HCT116 (cell line): ENCODE results near the gene ITK. TPM values are rescaled to one million over a fixed set of nuclear protein-coding genes. Genes with fewer than 3 reads are reported as not detected.

Experiments
- ATAC-seq: fragments of 200-7000 bp; cut with Tn5 transposase; 2 replicates; pipeline ENCODE4 v1.9.1; 2020; ENCODE audit warnings: mild to moderate bottlenecking, moderate library complexity
- BruUV-seq: library from RNA; stranded (reverse); fragments of 400-500 nt; replicated peaks from 2 replicates; lab custom pipeline; 2021; lab: Mats Ljungman, UMichigan
- CTCF ChIA-PET: fragments of 300-600 bp; sonication (Branson Sonifier 250); formaldehyde crosslinking; loops from one replicate; lab custom pipeline; 2021; ENCODE audit warnings: antibody characterized with exemption; lab: Charles Lee
- POLR2A ChIA-PET: fragments of 300-600, 350-600 bp; sonication (Branson Sonifier 250); formaldehyde crosslinking; loops from one replicate; lab custom pipeline; 2021; ENCODE audit warnings: antibody characterized with exemption; lab: Charles Lee
- RAD21 ChIA-PET, 2 experiments: fragments of 300-600 bp; sonication (Branson Sonifier 250); formaldehyde crosslinking; loops; one replicate each; lab custom pipeline; 2023; ENCODE audit warnings: low total read pairs in 2 of 2; ENCODE audit not compliant: uncharacterized antibody in 2 of 2, unreplicated experiment in 2 of 2, low non-redundant PET in 1 of 2; lab: Charles Lee
- DNase-seq: peaks from one replicate; pipeline ENCODE4 v3.0.0-alpha.2; 2010; ENCODE audit warnings: low read depth, low spot score
- H2AFZ ChIP-seq: fragments of 200-600 bp; shearing (Covaris generic), sonication (generic); 2 replicates; pipeline ENCODE4 v1.6.1; 2017; ENCODE audit warnings: low read depth, mixed run types, mixed read lengths, antibody characterized with exemption, low read length; ENCODE audit not compliant: poor library complexity, severe bottlenecking
- H3K27ac ChIP-seq: 2 replicates; pipeline ENCODE4 v1.5.1; 2012; ENCODE audit warnings: low read depth, low read length
- H3K27me3 ChIP-seq: fragments of 200-600 bp; sonication (generic); 2 replicates; pipeline ENCODE4 v1.6.1; 2016; ENCODE audit warnings: mixed run types, low read length, mixed read lengths; ENCODE audit not compliant: insufficient read depth
- H3K36me3 ChIP-seq, 2 experiments: fragments of 200-500 bp in 1 of 2; fragments of 200-600 bp in 1 of 2; sonication (Bioruptor generic) in 1 of 2; sonication (generic) in 1 of 2; 2 replicates each; pipeline versions ENCODE4 v1.5.1 to v1.6.1; 2014 to 2016; ENCODE audit warnings: low read length in 2 of 2, inconsistent platforms in 1 of 2, mixed read lengths in 1 of 2, mixed run types in 1 of 2; ENCODE audit not compliant: insufficient read depth in 2 of 2, control insufficient read depth in 1 of 2
- H3K4me1 ChIP-seq, 2 experiments: fragments of 200-600 bp in 1 of 2; sonication (generic) in 1 of 2; 2 replicates each; pipeline versions ENCODE4 v1.5.1 to v1.6.1; 2012 to 2017; ENCODE audit warnings: low read length in 2 of 2, inconsistent platforms in 1 of 2, mild to moderate bottlenecking in 1 of 2, mixed read lengths in 1 of 2, mixed run types in 1 of 2, moderate library complexity in 1 of 2; ENCODE audit not compliant: insufficient read depth in 2 of 2, control insufficient read depth in 1 of 2
- H3K4me2 ChIP-seq: fragments of 200-600 bp; sonication (generic); 2 replicates; pipeline ENCODE4 v1.6.1; 2017; ENCODE audit warnings: mixed run types, low read length, mixed read lengths
- H3K4me3 ChIP-seq, 2 experiments: fragments of 200-600 bp in 1 of 2; sonication (generic) in 1 of 2; replicated peaks in 1 of 2; 2 replicates each; pipeline ENCODE4 v1.5.1; 2011 to 2016; ENCODE audit warnings: low read length in 2 of 2, control low read depth in 1 of 2, low read depth in 1 of 2, mild to moderate bottlenecking in 1 of 2, mixed read lengths in 1 of 2, mixed run types in 1 of 2
- H3K79me2 ChIP-seq: fragments of 200-600 bp; sonication (generic); 2 replicates; pipeline ENCODE4 v1.6.1; 2017; ENCODE audit warnings: mild to moderate bottlenecking, mixed run types, low read length, moderate library complexity, mixed read lengths; ENCODE audit not compliant: insufficient read depth
- H3K9ac ChIP-seq: fragments of 200-600 bp; sonication (generic); 2 replicates; pipeline ENCODE4 v1.6.1; 2016; ENCODE audit warnings: low read length, mixed read lengths
- H3K9me2 ChIP-seq: fragments of 200-600 bp; sonication (generic), shearing (Covaris generic); 2 replicates; pipeline ENCODE4 v1.6.1; 2017; ENCODE audit warnings: mixed run types, mild to moderate bottlenecking, moderate library complexity; ENCODE audit not compliant: insufficient read depth
- H3K9me3 ChIP-seq, 2 experiments: fragments of 200-500 bp in 1 of 2; fragments of 200-600 bp in 1 of 2; sonication (Bioruptor generic) in 1 of 2; sonication (generic) in 1 of 2; 2 replicates each; pipeline ENCODE4 v1.6.1; 2014 to 2017; ENCODE audit warnings: low read length in 2 of 2, mixed read lengths in 2 of 2, inconsistent platforms in 1 of 2, low read depth in 1 of 2, mild to moderate bottlenecking in 1 of 2, mixed run types in 1 of 2, moderate library complexity in 1 of 2; ENCODE audit not compliant: control insufficient read depth in 1 of 2, insufficient read depth in 1 of 2
- H4K20me1 ChIP-seq: fragments of 200-600 bp; sonication (generic), shearing (Covaris generic); 2 replicates; pipeline ENCODE4 v1.6.1; 2017; ENCODE audit warnings: mixed run types, mild to moderate bottlenecking, moderate library complexity; ENCODE audit not compliant: insufficient read depth
- CBX3 ChIP-seq: IDR thresholded peaks from 2 replicates; pipeline ENCODE4 v1.6.1; 2012; ENCODE audit warnings: low read depth
- CEBPB ChIP-seq: IDR thresholded peaks from 2 replicates; pipeline ENCODE4 v1.6.1; 2012; ENCODE audit warnings: low read depth
- CTCF ChIP-seq, 3 experiments: fragments of 200-600 bp in 1 of 3; sonication (generic) in 1 of 3; IDR thresholded peaks in 2 of 3; conservative IDR thresholded peaks in 1 of 3; 2 replicates each; pipeline ENCODE4 v1.5.1; 2012 to 2017; ENCODE audit warnings: low read depth in 2 of 3, low read length in 2 of 3, antibody characterized with exemption in 1 of 3, borderline replicate concordance in 1 of 3, control low read depth in 1 of 3, mild to moderate bottlenecking in 1 of 3, mixed read lengths in 1 of 3, mixed run types in 1 of 3, moderate library complexity in 1 of 3; ENCODE audit not compliant: insufficient read depth in 1 of 3
- ELF1 ChIP-seq: IDR thresholded peaks from 2 replicates; pipeline ENCODE4 v1.6.1; 2012; ENCODE audit warnings: low read depth, borderline replicate concordance
- EZH2 ChIP-seq: fragments of 200-600 bp; sonication (generic); IDR thresholded peaks from 2 replicates; pipeline ENCODE4 v1.6.1; 2017; ENCODE audit warnings: antibody characterized with exemption, mixed run types
- EZH2phosphoT487 ChIP-seq: fragments of 200-600 bp; IDR thresholded peaks from 2 replicates; pipeline ENCODE4 v1.6.1; 2018; ENCODE audit warnings: antibody characterized with exemption, borderline replicate concordance
- JUND ChIP-seq: IDR thresholded peaks from 2 replicates; pipeline ENCODE4 v1.6.1; 2012
- MAX ChIP-seq: IDR thresholded peaks from 2 replicates; pipeline ENCODE4 v1.6.1; 2012
- POLR2A ChIP-seq: IDR thresholded peaks from 2 replicates; pipeline ENCODE4 v1.7.0; 2011; ENCODE audit warnings: borderline replicate concordance; ENCODE audit not compliant: insufficient read depth, insufficient read length; ENCODE audit errors: extremely low read depth
- POLR2AphosphoS5 ChIP-seq: IDR thresholded peaks from 2 replicates; pipeline ENCODE4 v1.6.1; 2011; ENCODE audit warnings: mild to moderate bottlenecking, low read depth, low read length, moderate library complexity
- RAD21 ChIP-seq: IDR thresholded peaks from 2 replicates; pipeline ENCODE4 v1.6.1; 2012; ENCODE audit warnings: low read depth, mild to moderate bottlenecking
- REST ChIP-seq: IDR thresholded peaks from 2 replicates; pipeline ENCODE4 v1.6.1; 2012; ENCODE audit warnings: low read depth
- SIN3A ChIP-seq: IDR thresholded peaks from 2 replicates; pipeline ENCODE4 v1.6.1; 2012; ENCODE audit warnings: low read depth
- TCF7L2 ChIP-seq: IDR thresholded peaks from 2 replicates; pipeline ENCODE4 v1.7.0; 2011; ENCODE audit warnings: borderline replicate concordance, inconsistent platforms; ENCODE audit not compliant: insufficient read depth, insufficient read length; ENCODE audit errors: extremely low read depth
- YY1 ChIP-seq: IDR thresholded peaks from 2 replicates; pipeline ENCODE4 v1.6.1; 2011; ENCODE audit warnings: low read length, low read depth, moderate library complexity, mild to moderate bottlenecking; ENCODE audit not compliant: insufficient replicate concordance; ENCODE audit errors: extremely low read depth
- ZBTB33 ChIP-seq: IDR thresholded peaks from 2 replicates; pipeline ENCODE4 v1.6.1; 2011; ENCODE audit warnings: mild to moderate bottlenecking, low read length, moderate library complexity; ENCODE audit not compliant: insufficient replicate concordance; ENCODE audit errors: extremely low read depth
- ZFX ChIP-seq: fragments of 450-650 bp; IDR thresholded peaks from 2 replicates; pipeline ENCODE4 v1.6.1; 2017
- intact Hi-C: fragments of 100-400 bp; cut with micrococcal nuclease; formaldehyde crosslinking; loops from 2 replicates; pipeline ENCODE4 v1.10.0; 2022
- total RNA-seq: library from RNA; stranded (reverse); gene quantifications from one replicate; pipeline ENCODE4 v1.2.1, GENCODE V29; 2021; ENCODE audit not compliant: unreplicated experiment
- TF ChIP-seq, protein P1 (sequence below): IDR thresholded peaks from 2 replicates; pipeline ENCODE4 v1.6.1; 2012

Gene ITK
- total RNA-seq, 1 experiment from 2014 or later: 0.37 TPM

DNA sequence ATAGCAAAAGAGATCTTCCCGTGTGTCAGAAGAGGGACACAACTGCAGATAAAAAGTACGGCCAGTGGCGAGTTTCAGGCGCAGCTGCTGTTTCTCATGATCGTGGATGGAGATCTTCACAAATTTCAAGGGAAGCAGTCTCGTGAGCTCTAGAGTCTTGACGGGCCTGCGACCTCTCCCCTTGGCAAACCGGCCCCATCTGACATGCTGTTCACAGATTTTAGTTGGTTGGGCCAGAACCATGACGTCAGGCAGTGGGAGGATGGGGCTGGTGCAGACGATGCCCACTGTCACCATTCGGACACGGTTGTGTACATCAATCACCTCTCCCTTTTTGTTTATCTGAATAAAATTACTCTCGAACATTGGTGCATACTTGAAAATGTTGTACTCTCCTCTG lies 15.0 kb upstream of the ITK start:
- intact Hi-C loops: no loop called here
- Histone ChIP-seq H3K27me3 (peaks cover 26% of the 10 kb centered on the region), H3K9me2 (no peaks in the 10 kb centered on the region), H3K9me3 (no peaks in the 10 kb centered on the region), H3K9ac (no peak overlapping the region), H3K79me2 (no peaks in the 10 kb centered on the region), H3K36me3 (no peaks in the 10 kb centered on the region), H4K20me1 (no peaks in the 10 kb centered on the region), H3K4me1 (no peaks in the 10 kb centered on the region), H3K4me2 (no peak overlapping the region), H3K27ac (no peak overlapping the region), H3K4me3 (no peak overlapping the region), H2AFZ (no peak overlapping the region)
- no TSS peak for BruUV-seq
- POLR2A ChIA-PET: no interaction called here
- RAD21 ChIA-PET: no interaction called here
- CTCF ChIA-PET: no interaction called here
- no peak for ATAC-seq
- DNase-seq: no peak
- TF ChIP-seq YY1: no peak
- no peak for TF ChIP-seq REST
- no peak for TF ChIP-seq ZBTB33
- no peak for TF ChIP-seq ZFX
- TF ChIP-seq CEBPB: no peak
- no peak for TF ChIP-seq ELF1
- no peak for TF ChIP-seq SIN3A
- no peak for TF ChIP-seq CBX3
- TF ChIP-seq POLR2A: no peak
- TF ChIP-seq POLR2AphosphoS5: no peak
- TF ChIP-seq MAX: no peak
- no peak for TF ChIP-seq EZH2phosphoT487
- no peak for TF ChIP-seq TCF7L2
- TF ChIP-seq CTCF (IDR thresholded peaks at IDR 0.05 in 2 of 3, conservative IDR thresholded peaks at IDR 0.05 in 1 of 3; ENCODE audit: borderline replicate concordance in 1 of 3, insufficient read depth in 1 of 3, low read depth in 2 of 3, low read length in 2 of 3): no peak
- TF ChIP-seq, protein P1, sequence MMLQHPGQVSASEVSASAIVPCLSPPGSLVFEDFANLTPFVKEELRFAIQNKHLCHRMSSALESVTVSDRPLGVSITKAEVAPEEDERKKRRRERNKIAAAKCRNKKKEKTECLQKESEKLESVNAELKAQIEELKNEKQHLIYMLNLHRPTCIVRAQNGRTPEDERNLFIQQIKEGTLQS: no peak
- TF ChIP-seq JUND: no peak
- no peak for TF ChIP-seq RAD21
- no peak for TF ChIP-seq EZH2
